Measurements from ENCODE around the gene PLD3.
"Not testable (repeated sequence)": the region's sequence is repeated elsewhere in the genome, so short reads cannot be mapped to it uniquely, and the experiment has no call there.

The PLD3 gene

DNA sequence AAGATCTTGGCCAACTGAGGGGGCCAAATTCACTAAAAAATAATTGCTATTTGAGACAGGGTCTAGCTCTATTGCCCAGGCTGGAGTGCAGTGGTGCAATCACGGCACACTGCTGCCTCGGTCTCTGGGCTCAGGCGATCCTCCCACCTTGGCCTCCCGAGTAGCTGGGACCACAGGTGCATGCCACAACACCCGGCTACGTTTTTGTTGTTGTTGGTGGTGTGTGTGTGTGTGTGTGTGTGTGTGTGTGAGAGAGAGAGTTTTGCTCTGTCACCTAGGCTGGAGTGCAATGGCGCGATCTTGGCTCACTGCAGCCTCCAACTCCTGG lies 60.1 kb downstream of the PLD3 start:
- not testable (repeated sequence) for H3K9me3 ChIP-seq (ENCODE audit: control insufficient read depth, low read length); DNase-seq (ENCODE audit: low read depth); H3K4me1 ChIP-seq (ENCODE audit: control insufficient read depth, insufficient read depth, low read length); H3K27me3 ChIP-seq (replicated peaks; ENCODE audit: control insufficient read depth, insufficient read depth, low read length); H3K4me3 ChIP-seq (ENCODE audit: low read length); H3K36me3 ChIP-seq (ENCODE audit: control insufficient read depth, insufficient read depth, low read length, severe bottlenecking); H3K9ac ChIP-seq (ENCODE audit: low read length)

DNA sequence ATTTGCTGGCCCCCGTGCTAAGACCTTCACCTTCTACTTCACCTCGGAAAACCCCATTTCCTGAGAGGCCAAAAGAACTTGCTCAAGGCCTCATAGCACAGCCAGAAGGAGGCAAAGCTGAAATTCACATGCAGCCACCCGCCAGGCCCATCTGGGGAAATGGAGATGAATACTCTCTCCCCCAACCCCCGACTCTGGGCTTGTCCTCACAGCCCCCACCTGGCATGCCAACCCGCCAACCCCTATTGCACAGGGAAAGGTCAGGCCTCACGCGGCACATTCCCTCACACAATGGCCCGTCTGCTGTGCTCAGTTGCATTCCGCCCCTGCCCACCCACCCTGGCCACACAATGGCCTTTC lies 61.5 kb downstream of the PLD3 start:
- Histone ChIP-seq H3K9ac (ENCODE audit: low read length) (no peak overlapping the region), H3K4me1 (ENCODE audit: control insufficient read depth, insufficient read depth, low read length) (peaks cover 3% of the 10 kb centered on the region), H3K4me3 (ENCODE audit: low read length) (no peak overlapping the region), H3K36me3 (ENCODE audit: control insufficient read depth, insufficient read depth, low read length, severe bottlenecking) (no peaks in the 10 kb centered on the region), H3K9me3 (ENCODE audit: control insufficient read depth, low read length) (no peaks in the 10 kb centered on the region), H3K27me3 (replicated peaks; ENCODE audit: control insufficient read depth, insufficient read depth, low read length) (peaks cover 3% of the 10 kb centered on the region)
- DNase-seq (ENCODE audit: low read depth), result no peak

DNA sequence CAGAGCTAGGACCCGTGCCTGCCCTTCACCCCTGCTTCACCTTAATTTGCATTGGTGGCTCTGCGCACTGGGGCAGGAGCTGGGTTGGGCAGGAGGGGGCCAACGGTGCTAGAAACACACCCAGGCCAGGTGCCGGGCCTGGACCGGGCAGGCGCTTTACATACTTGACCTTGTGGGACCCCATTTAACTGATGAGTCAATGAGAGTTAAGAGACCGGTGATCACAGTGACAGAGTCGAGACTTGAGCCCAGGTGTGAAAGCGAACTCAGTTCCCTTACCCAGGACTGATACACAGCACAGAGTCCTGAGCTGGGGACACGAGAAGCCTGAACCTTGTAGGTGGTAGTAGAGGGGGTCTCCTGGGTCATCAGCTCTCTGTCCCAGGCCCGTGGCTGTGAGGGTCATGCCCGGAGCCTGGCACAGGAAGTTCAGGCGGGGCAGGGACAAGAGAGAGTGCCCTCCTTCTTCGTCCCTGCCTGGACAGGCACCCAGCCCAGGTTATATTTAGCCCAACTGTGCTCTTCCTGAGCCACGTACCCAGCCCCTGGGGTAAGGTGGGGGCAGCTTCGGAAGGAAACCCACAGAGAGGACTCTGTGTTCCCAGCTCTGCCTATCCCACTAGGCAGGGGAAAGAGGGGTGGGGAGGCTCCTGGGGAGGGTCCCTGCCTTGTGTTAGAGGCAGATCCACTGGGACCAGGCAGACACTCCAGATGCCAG lies 62.8 kb downstream of the PLD3 start:
- Histone ChIP-seq H3K9me3 (ENCODE audit: control insufficient read depth, low read length) (no peaks in the 10 kb centered on the region), H3K4me1 (ENCODE audit: control insufficient read depth, insufficient read depth, low read length) (no peaks in the 10 kb centered on the region), H3K36me3 (ENCODE audit: control insufficient read depth, insufficient read depth, low read length, severe bottlenecking) (no peaks in the 10 kb centered on the region), H3K4me3 (ENCODE audit: low read length) (no peak overlapping the region), H3K27me3 (replicated peaks; ENCODE audit: control insufficient read depth, insufficient read depth, low read length) (peaks cover 3% of the 10 kb centered on the region), H3K9ac (ENCODE audit: low read length) (no peak overlapping the region)
- DNase-seq (ENCODE audit: low read depth), result no peak

DNA sequence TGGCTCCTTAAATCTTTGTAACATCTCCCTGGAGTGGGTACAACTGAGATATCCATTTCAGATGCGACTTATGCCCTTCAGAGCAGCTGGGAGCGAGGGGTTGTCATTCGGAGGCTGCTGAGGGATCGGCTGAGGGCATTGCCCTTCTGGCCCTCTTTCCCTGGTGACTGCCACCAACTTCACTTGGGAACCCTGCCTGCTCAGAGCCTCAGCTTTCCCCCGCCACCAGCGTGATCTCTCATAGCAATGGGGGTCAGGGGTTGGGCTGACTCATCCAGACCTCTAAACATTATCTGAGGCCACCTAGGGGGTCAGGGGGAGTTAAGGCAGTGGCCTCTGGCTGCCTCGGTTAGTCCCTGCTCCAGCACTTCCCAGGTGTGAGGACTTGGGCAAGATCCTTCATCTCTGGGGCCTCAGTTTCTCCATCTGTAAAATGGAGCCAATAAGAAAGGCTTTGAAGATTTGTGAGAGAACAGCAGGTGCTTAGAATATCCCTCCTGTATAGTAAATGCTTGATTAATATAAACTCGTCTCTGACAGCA lies 63.5 kb downstream of the PLD3 start:
- Histone ChIP-seq H3K4me3 (ENCODE audit: low read length) (no peak overlapping the region), H3K4me1 (ENCODE audit: control insufficient read depth, insufficient read depth, low read length) (no peaks in the 10 kb centered on the region), H3K27me3 (replicated peaks; ENCODE audit: control insufficient read depth, insufficient read depth, low read length) (peaks cover 3% of the 10 kb centered on the region), H3K36me3 (ENCODE audit: control insufficient read depth, insufficient read depth, low read length, severe bottlenecking) (no peaks in the 10 kb centered on the region), H3K9me3 (ENCODE audit: control insufficient read depth, low read length) (no peaks in the 10 kb centered on the region), H3K9ac (ENCODE audit: low read length) (no peak overlapping the region)
- DNase-seq (ENCODE audit: low read depth), result no peak

DNA sequence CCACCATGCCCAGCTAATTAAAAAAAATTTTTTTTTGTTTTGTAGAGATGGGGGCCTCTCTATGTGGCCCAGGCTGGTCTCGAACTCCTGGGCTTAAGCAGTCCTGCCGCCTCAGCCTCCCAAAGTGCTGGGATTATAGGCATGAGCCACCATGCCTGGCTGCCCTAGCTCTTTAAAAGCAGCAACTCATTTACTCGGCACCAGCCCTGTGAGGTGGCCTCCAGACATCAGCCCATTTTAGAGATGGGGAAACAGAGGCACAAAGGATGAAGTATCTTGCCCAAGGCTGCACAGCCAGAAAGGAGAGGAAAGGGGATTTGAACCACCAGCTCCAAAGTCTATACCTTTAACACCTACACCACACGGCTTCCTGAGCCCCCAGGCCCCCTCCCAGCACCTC lies 64.4 kb downstream of the PLD3 start:
- H3K4me1 ChIP-seq (ENCODE audit: control insufficient read depth, insufficient read depth, low read length), result no peaks in the 10 kb centered on the region
- no peak overlapping the region for H3K4me3 ChIP-seq (ENCODE audit: low read length)
- no peaks in the 10 kb centered on the region for H3K36me3 ChIP-seq (ENCODE audit: control insufficient read depth, insufficient read depth, low read length, severe bottlenecking)
- no peaks in the 10 kb centered on the region for H3K9me3 ChIP-seq (ENCODE audit: control insufficient read depth, low read length)
- peaks cover 3% of the 10 kb centered on the region for H3K27me3 ChIP-seq (replicated peaks; ENCODE audit: control insufficient read depth, insufficient read depth, low read length)
- no peak overlapping the region for H3K9ac ChIP-seq (ENCODE audit: low read length)
- DNase-seq (ENCODE audit: low read depth), result no peak

DNA sequence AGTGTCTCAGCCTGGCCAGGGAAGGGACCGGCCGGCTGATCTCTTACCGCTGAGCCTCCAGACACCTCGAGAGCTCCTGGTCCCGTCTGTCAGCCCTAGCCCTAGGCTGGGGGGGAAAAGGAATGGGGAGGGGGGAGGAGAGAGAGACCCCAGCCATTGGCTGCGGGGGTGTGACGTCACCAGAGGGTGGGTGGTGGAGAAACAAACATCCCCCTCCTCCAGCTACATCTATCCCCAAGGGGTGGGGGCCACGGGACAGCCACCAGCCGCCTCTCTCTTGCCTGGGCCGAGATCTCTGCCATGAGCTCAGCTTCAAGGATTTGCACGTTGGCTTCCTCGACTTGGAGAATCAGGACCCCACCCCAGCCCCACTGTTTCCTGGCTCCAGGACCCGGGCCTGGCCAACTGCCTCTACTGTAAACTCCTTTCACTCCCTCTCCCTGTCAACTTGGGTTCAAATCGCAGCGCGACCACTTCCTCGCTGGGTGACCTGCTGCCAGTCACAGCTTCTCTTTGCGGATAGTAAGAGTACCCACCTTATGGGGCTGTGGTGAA lies 64.9 kb downstream of the PLD3 start, which contains the start of gene PRX:
TSS of gene PRX (minus strand) at position 88 of the 555 bp plus-strand sequence. CDS start 5,446 bp downstream, outside the sequence.
- H3K9me3 ChIP-seq (ENCODE audit: control insufficient read depth, low read length), result no peaks in the 10 kb centered on the region
- no peaks in the 10 kb centered on the region for H3K4me1 ChIP-seq (ENCODE audit: control insufficient read depth, insufficient read depth, low read length)
- no peak within 1 kb of the TSS for H3K4me3 ChIP-seq (ENCODE audit: low read length)
- H3K27me3 ChIP-seq (replicated peaks; ENCODE audit: control insufficient read depth, insufficient read depth, low read length), result peaks cover 3% of the 10 kb centered on the region
- no peaks in the 10 kb centered on the region for H3K36me3 ChIP-seq (ENCODE audit: control insufficient read depth, insufficient read depth, low read length, severe bottlenecking)
- H3K9ac ChIP-seq (ENCODE audit: low read length), result no peak within 1 kb of the TSS
- no peak for DNase-seq (ENCODE audit: low read depth)

DNA sequence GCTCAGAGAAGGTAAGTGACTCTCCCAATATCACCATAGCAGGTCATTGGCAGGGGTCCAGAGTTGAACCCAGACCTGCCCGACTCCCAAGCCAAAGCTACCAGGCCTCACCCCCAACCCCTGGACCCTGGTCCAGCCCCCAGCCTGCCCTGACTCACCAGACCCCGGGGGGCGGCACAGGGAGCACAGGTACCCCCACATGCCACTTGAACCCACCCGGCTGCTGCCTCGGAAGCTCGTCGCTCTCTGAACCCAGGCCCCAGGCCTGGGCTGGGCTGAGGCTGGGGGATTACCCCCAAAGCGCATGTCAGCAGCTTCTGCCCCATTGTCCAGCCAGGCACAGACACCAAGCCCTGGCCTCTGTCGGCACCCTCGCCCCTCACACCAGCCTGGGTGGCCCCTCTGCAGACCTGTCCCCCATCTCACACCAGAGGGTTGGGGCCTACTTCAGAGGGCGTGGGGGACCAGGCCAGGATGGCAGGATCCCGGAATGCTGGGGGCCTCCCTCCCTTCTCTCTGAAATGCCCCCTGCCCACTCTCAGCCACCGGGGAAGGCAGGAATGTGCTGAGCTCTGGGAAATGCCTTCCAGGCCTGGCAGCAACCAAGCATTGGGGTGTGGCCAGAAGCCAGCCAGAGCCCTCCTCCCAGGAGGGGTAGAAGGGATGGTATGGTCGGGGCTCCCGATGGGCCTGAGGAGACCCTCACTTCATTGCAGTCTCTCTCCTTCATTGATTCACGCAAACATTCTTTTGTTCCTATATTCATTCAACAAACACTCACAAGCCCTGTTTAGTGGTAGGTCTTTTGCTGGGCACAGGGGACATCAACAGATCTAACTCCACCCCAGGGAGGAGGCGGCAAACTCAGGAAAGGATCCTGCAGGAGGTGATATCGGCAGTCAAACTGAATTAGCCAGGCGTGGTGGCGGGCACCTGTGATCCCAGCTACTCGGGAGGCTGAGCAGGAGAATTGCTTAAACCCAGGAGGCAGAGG lies 66.3 kb downstream of the PLD3 start:
- peaks cover 3% of the 10 kb centered on the region for H3K27me3 ChIP-seq (replicated peaks; ENCODE audit: control insufficient read depth, insufficient read depth, low read length)
- H3K4me1 ChIP-seq (ENCODE audit: control insufficient read depth, insufficient read depth, low read length), result no peaks in the 10 kb centered on the region
- H3K36me3 ChIP-seq (ENCODE audit: control insufficient read depth, insufficient read depth, low read length, severe bottlenecking), result no peaks in the 10 kb centered on the region
- peak; percentile 24 for DNase-seq (ENCODE audit: low read depth)
- no peak overlapping the region for H3K4me3 ChIP-seq (ENCODE audit: low read length)
- no peaks in the 10 kb centered on the region for H3K9me3 ChIP-seq (ENCODE audit: control insufficient read depth, low read length)
- no peak overlapping the region for H3K9ac ChIP-seq (ENCODE audit: low read length)

DNA sequence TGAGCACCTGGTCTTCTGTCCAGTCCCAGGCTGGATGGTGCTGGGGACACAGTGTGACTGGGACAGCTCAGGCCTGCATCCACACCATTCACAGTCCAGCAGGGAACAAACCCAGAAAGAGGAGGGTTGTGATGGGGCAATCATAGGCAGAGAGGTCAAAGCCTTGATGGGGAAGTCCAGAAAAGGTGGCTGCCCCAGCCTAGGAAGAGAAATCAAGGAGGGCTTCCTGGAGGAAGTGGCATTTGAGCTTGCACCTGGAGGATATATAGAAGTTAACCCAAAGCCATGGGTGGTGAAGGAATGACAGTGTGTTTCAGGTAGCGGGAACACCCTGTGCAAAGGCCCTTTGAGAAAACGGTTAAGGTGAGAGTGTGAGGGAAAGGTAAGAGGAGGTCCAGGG lies 67.3 kb downstream of the PLD3 start:
- H3K27me3 ChIP-seq (replicated peaks; ENCODE audit: control insufficient read depth, insufficient read depth, low read length), result peaks cover 3% of the 10 kb centered on the region
- DNase-seq (ENCODE audit: low read depth), result no peak
- H3K4me1 ChIP-seq (ENCODE audit: control insufficient read depth, insufficient read depth, low read length), result no peaks in the 10 kb centered on the region
- H3K4me3 ChIP-seq (ENCODE audit: low read length), result no peak overlapping the region
- H3K9me3 ChIP-seq (ENCODE audit: control insufficient read depth, low read length), result no peaks in the 10 kb centered on the region
- H3K36me3 ChIP-seq (ENCODE audit: control insufficient read depth, insufficient read depth, low read length, severe bottlenecking), result no peaks in the 10 kb centered on the region
- no peak overlapping the region for H3K9ac ChIP-seq (ENCODE audit: low read length)

DNA sequence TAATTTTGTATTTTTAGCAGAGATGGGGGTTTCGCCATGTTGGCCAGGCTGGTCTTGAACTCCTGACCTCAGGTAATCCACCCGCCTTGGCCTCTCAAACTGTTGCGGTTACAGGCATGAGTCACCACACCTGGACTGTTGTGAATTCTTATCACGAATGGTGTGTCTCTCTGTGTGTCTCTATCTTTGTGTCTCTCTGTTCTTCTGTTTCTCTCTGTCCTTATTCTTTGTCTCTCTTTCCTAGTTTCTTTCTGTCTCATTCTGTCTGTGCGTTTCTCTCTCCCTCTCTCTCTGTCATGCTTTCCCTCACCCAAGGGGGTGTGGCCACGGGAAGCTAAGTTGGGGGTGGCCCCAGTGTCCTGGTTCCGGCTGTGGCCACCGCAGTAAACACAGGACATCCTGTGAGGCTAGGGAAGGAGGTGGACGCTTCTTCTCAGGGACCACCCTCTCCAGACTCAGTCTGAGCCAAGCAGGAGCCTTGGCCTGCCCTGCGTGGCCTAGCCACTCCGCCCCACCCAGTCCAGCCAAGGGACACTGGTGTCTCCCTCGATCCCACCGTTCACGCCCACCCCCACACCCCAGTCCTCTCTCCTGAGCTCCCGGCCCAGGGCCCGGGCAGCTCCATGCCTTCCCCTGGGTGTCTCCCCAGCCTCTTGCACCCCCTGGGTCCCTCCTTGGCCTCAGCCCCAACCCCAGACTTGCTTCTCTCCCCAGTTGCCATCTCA lies 68.6 kb downstream of the PLD3 start:
- Histone ChIP-seq H3K9ac (ENCODE audit: low read length) (no peak overlapping the region), H3K27me3 (replicated peaks; ENCODE audit: control insufficient read depth, insufficient read depth, low read length) (peaks cover 3% of the 10 kb centered on the region), H3K4me1 (ENCODE audit: control insufficient read depth, insufficient read depth, low read length) (peaks cover 9% of the 10 kb centered on the region), H3K4me3 (ENCODE audit: low read length) (no peak overlapping the region), H3K36me3 (ENCODE audit: control insufficient read depth, insufficient read depth, low read length, severe bottlenecking) (peaks cover under 1% of the 10 kb centered on the region), H3K9me3 (ENCODE audit: control insufficient read depth, low read length) (no peaks in the 10 kb centered on the region)
- DNase-seq (ENCODE audit: low read depth), result no peak

DNA sequence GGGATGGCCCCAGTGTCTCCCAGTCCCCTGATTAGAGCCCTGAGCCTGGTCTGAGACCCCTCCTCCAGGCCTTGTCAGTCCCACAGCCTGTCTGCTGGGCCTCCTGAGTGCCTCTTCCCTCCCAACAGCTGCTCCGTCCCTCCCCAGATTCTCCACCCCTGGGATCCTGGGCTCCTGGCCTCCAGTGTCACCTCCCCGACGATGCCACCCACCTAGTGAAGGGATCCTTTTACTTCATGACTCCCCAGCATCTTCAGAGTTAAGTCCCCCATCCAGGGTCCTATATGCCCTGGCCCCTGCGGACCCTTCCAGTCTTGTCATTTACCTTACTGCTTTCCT lies 69.1 kb downstream of the PLD3 start:
- H3K9me3 ChIP-seq (ENCODE audit: control insufficient read depth, low read length), result no peaks in the 10 kb centered on the region
- H3K4me3 ChIP-seq (ENCODE audit: low read length), result no peak overlapping the region
- H3K4me1 ChIP-seq (ENCODE audit: control insufficient read depth, insufficient read depth, low read length), result peaks cover 13% of the 10 kb centered on the region
- no peaks in the 10 kb centered on the region for H3K27me3 ChIP-seq (replicated peaks; ENCODE audit: control insufficient read depth, insufficient read depth, low read length)
- H3K36me3 ChIP-seq (ENCODE audit: control insufficient read depth, insufficient read depth, low read length, severe bottlenecking), result peaks cover 6% of the 10 kb centered on the region
- H3K9ac ChIP-seq (ENCODE audit: low read length), result no peak overlapping the region
- DNase-seq (ENCODE audit: low read depth), result no peak

DNA sequence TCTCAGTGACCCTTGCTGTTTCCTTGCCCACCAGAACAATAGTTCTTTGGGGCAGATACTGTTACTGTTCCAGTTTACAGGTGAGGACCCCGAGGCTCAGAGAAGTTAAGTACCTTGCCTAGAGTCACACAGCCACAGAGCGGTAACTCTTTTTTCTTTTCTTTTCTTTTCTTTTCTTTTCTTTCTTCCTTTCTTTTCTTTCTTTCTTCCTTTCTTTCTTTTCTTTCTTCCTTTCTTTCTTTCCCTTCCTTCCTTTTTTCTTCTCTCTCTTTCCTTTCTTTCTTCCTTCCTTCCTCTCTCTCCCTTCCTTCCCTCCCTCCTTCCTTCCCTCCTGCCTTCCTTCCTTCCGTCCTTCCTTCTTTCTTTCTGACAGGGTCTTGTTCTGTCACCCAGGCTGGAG lies 69.5 kb downstream of the PLD3 start:
- no peak for DNase-seq (ENCODE audit: low read depth)
- no peaks in the 10 kb centered on the region for H3K27me3 ChIP-seq (replicated peaks; ENCODE audit: control insufficient read depth, insufficient read depth, low read length)
- H3K4me3 ChIP-seq (ENCODE audit: low read length), result no peak overlapping the region
- H3K9me3 ChIP-seq (ENCODE audit: control insufficient read depth, low read length), result no peaks in the 10 kb centered on the region
- no peak overlapping the region for H3K9ac ChIP-seq (ENCODE audit: low read length)
- peaks cover 16% of the 10 kb centered on the region for H3K4me1 ChIP-seq (ENCODE audit: control insufficient read depth, insufficient read depth, low read length)
- H3K36me3 ChIP-seq (ENCODE audit: control insufficient read depth, insufficient read depth, low read length, severe bottlenecking), result peaks cover 10% of the 10 kb centered on the region
